SK-N-MC (cell line): ENCODE data around the gene SLC35F2.

ENCODE experiments used
- EZH2 ChIP-seq: fragments of 200-600 bp; sonication (generic); IDR thresholded peaks from one replicate; pipeline ENCODE4 v1.6.1; 2017; ENCODE audit warnings: antibody characterized with exemption
- POLR2AphosphoS5 ChIP-seq: IDR thresholded peaks from 2 replicates; pipeline ENCODE4 v1.6.1; 2012; ENCODE audit warnings: mild to moderate bottlenecking, low read depth, low read length, borderline replicate concordance

GRCh38 chr11:107860688-107861087 is 2.1 kb upstream of the SLC35F2 start:
- no peak for TF ChIP-seq EZH2
- no peak for TF ChIP-seq POLR2AphosphoS5
